Stomach (tissue), 4 donors: ENCODE data around the gene ARHGAP33.

Experiments used
- POLR2A ChIP-seq, 4 donors: fragments of 450-650 bp; IDR thresholded peaks; one replicate each; pipeline ENCODE4 v1.6.1; 2016; ENCODE audit warnings: antibody characterized with exemption in 4 of 4, control low read depth in 2 of 4, mild to moderate bottlenecking in 1 of 4, moderate library complexity in 1 of 4
- POLR2AphosphoS5 ChIP-seq, 3 donors: sonication (generic); formaldehyde crosslinking; IDR thresholded peaks; one replicate each; pipeline ENCODE4 v1.6.1; 2016; ENCODE audit warnings: antibody characterized with exemption in 3 of 3
- TF ChIP-seq, protein P1 (sequence below), 7 experiments: fragments of 450-650 bp in 4 of 7; fragments of 200-600 bp in 3 of 7; sonication (generic) in 3 of 7; IDR thresholded peaks; one replicate each; pipeline ENCODE4 v1.5.1; 2016 to 2019; ENCODE audit warnings: antibody characterized with exemption in 7 of 7, control low read depth in 2 of 7, mild to moderate bottlenecking in 1 of 7

DNA sequence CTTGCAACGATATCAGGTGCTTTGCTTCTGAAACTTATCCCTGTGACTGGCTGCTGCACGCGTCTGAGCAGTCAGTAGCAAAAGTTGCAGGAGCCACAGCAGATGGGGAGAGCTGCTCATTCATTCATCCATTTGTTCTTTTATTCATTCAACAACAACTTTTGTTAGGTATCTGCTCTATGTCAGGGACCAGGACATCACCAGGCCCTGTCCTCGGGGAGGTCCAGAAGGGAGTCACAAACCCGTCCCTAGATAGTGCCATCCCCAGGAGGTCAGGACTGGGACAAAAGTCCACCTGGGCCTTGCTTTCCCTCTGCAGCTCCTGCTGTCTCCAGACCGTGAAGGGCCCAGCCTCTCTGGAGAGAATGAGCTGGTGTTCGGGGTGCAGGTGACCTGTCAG lies 2.6 kb downstream of the ARHGAP33 start:
- TF ChIP-seq, protein P1, sequence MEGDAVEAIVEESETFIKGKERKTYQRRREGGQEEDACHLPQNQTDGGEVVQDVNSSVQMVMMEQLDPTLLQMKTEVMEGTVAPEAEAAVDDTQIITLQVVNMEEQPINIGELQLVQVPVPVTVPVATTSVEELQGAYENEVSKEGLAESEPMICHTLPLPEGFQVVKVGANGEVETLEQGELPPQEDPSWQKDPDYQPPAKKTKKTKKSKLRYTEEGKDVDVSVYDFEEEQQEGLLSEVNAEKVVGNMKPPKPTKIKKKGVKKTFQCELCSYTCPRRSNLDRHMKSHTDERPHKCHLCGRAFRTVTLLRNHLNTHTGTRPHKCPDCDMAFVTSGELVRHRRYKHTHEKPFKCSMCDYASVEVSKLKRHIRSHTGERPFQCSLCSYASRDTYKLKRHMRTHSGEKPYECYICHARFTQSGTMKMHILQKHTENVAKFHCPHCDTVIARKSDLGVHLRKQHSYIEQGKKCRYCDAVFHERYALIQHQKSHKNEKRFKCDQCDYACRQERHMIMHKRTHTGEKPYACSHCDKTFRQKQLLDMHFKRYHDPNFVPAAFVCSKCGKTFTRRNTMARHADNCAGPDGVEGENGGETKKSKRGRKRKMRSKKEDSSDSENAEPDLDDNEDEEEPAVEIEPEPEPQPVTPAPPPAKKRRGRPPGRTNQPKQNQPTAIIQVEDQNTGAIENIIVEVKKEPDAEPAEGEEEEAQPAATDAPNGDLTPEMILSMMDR (IDR thresholded peaks at IDR 0.05) = no peak
- TF ChIP-seq POLR2AphosphoS5 (IDR thresholded peaks at IDR 0.05) (no peak), POLR2A (IDR thresholded peaks at IDR 0.05) (no peak)
